MM.1S (cell line): ENCODE measurements around the gene ZNF593.

Experiments
- DNase-seq: peaks from one replicate; pipeline ENCODE4 v3.0.0-alpha.2; 2015
- H2AFZ ChIP-seq: fragments of 300-600 bp; sonication (generic); 2 replicates; pipeline ENCODE4 v1.6.0; 2016; ENCODE audit warnings: antibody characterized with exemption, low read length
- H3F3A ChIP-seq: fragments of 300-600 bp; sonication (generic); 2 replicates; pipeline ENCODE4 v1.6.1; 2016; ENCODE audit warnings: mild to moderate bottlenecking, antibody characterized with exemption, low read length, moderate library complexity, mixed read lengths; ENCODE audit not compliant: insufficient read depth
- H3K27ac ChIP-seq: fragments of 300-600 bp; sonication (generic); 2 replicates; pipeline ENCODE4 v1.5.1; 2016; ENCODE audit warnings: mild to moderate bottlenecking, low read length
- H3K27me3 ChIP-seq: fragments of 300-600 bp; sonication (generic); replicated peaks from 2 replicates; pipeline ENCODE4 v1.6.0; 2016; ENCODE audit warnings: low read length; ENCODE audit not compliant: insufficient read depth
- H3K36me3 ChIP-seq: fragments of 300-600 bp; sonication (generic); replicated peaks from 2 replicates; pipeline ENCODE4 v1.6.1; 2016; ENCODE audit warnings: mild to moderate bottlenecking, low read length, mixed read lengths; ENCODE audit not compliant: insufficient read depth
- H3K4me1 ChIP-seq: fragments of 300-600 bp; sonication (generic); 2 replicates; pipeline ENCODE4 v1.6.1; 2016; ENCODE audit warnings: low read length, mixed read lengths
- H3K4me2 ChIP-seq: fragments of 300-600 bp; sonication (generic); 2 replicates; pipeline ENCODE4 v1.6.0; 2016; ENCODE audit warnings: low read depth, low read length
- H3K4me3 ChIP-seq: fragments of 300-600 bp; sonication (generic); 2 replicates; pipeline ENCODE4 v1.5.1; 2016; ENCODE audit warnings: low read length, mixed read lengths
- H3K79me2 ChIP-seq: fragments of 300-600 bp; sonication (generic); 2 replicates; pipeline ENCODE4 v1.6.1; 2016; ENCODE audit warnings: mixed run types, low read length, mixed read lengths
- H3K9ac ChIP-seq: fragments of 300-600 bp; sonication (generic); 2 replicates; pipeline ENCODE4 v1.6.1; 2016; ENCODE audit warnings: low read length, mixed read lengths
- H3K9me2 ChIP-seq: fragments of 300-600 bp; sonication (generic); replicated peaks from 2 replicates; pipeline ENCODE4 v1.6.1; 2016; ENCODE audit warnings: mild to moderate bottlenecking, low read length, mixed read lengths; ENCODE audit not compliant: insufficient read depth
- H3K9me3 ChIP-seq: fragments of 300-600 bp; sonication (generic); replicated peaks from 2 replicates; pipeline ENCODE4 v1.6.1; 2016; ENCODE audit warnings: mild to moderate bottlenecking, low read length, mixed read lengths; ENCODE audit not compliant: insufficient read depth
- H4K20me1 ChIP-seq: fragments of 300-600 bp; sonication (generic); 2 replicates; pipeline ENCODE4 v1.6.1; 2016; ENCODE audit warnings: mild to moderate bottlenecking, low read length, moderate library complexity, mixed read lengths; ENCODE audit not compliant: insufficient read depth
- CTCF ChIP-seq: fragments of 300-600 bp; sonication (generic); IDR thresholded peaks from 2 replicates; pipeline ENCODE4 v1.5.1; 2016; ENCODE audit warnings: antibody characterized with exemption, low read length, mixed read lengths
- EZH2 ChIP-seq: fragments of 300-600 bp; sonication (generic); optimal IDR thresholded peaks from 2 replicates; pipeline ENCODE3; 2017; ENCODE audit warnings: low read depth, mild to moderate bottlenecking, antibody characterized with exemption, low read length, mixed read lengths
- EZH2phosphoT487 ChIP-seq: fragments of 300-600 bp; sonication (generic); IDR thresholded peaks from 2 replicates; pipeline ENCODE4 v1.6.1; 2018; ENCODE audit warnings: antibody characterized with exemption, low read length

The ZNF593 gene

GRCh38 chr1:26145960-26146294, 23.8 kb upstream of the ZNF593 start:
- no peak overlapping the region for H2AFZ ChIP-seq
- peaks cover 3% of the 10 kb centered on the region; the same call in 1 of the 2 replicates for H3K4me1 ChIP-seq
- no peak overlapping the region for H3K9ac ChIP-seq

GRCh38 chr1:26148887-26149286, 20.8 kb upstream of the ZNF593 start:
- Histone ChIP-seq H4K20me1 (no peaks in the 10 kb centered on the region), H3F3A (no peaks in the 10 kb centered on the region), H3K9me2 (no peaks in the 10 kb centered on the region), H3K4me2 (no peak overlapping the region), H3K4me1 (peaks cover 3% of the 10 kb centered on the region; the same call in 1 of the 2 replicates), H3K36me3 (no peaks in the 10 kb centered on the region), H3K27ac (no peak overlapping the region), H3K27me3 (no peaks in the 10 kb centered on the region), H3K4me3 (no peak overlapping the region), H3K9me3 (no peaks in the 10 kb centered on the region), H2AFZ (no peak overlapping the region), H3K9ac (no peak overlapping the region), H3K79me2 (no peaks in the 10 kb centered on the region)
- TF ChIP-seq EZH2phosphoT487 (no peak), EZH2 (no peak), CTCF (no peak)
- no peak for DNase-seq

More at GRCh38 chr1:26145960-26146294, 23.8 kb upstream of the ZNF593 start:
- H3F3A ChIP-seq: no peaks in the 10 kb centered on the region
- no peaks in the 10 kb centered on the region for H3K79me2 ChIP-seq
- no peaks in the 10 kb centered on the region for H3K9me2 ChIP-seq
- H3K9me3 ChIP-seq: no peaks in the 10 kb centered on the region
- H4K20me1 ChIP-seq: no peaks in the 10 kb centered on the region
- no peak overlapping the region for H3K4me2 ChIP-seq
- H3K27ac ChIP-seq: no peak overlapping the region
- H3K36me3 ChIP-seq: no peaks in the 10 kb centered on the region
- no peak for DNase-seq
- no peak overlapping the region for H3K4me3 ChIP-seq
- no peaks in the 10 kb centered on the region for H3K27me3 ChIP-seq
- TF ChIP-seq EZH2phosphoT487 (no peak), EZH2 (no peak), CTCF (no peak)

GRCh38 chr1:26153966-26154532, 15.7 kb upstream of the ZNF593 start:
- Histone ChIP-seq H3K36me3 (no peaks in the 10 kb centered on the region), H3K27ac (no peak overlapping the region), H3K27me3 (no peaks in the 10 kb centered on the region), H3K9me3 (no peaks in the 10 kb centered on the region), H3K4me1 (no peaks in the 10 kb centered on the region), H4K20me1 (no peaks in the 10 kb centered on the region), H3K9me2 (no peaks in the 10 kb centered on the region), H3K4me3 (no peak overlapping the region), H3K79me2 (no peaks in the 10 kb centered on the region), H3K4me2 (no peak overlapping the region), H2AFZ (no peak overlapping the region), H3K9ac (no peak overlapping the region), H3F3A (no peaks in the 10 kb centered on the region)
- TF ChIP-seq EZH2phosphoT487 (no peak), EZH2 (no peak), CTCF (no peak)
- DNase-seq: no peak
